ENCODE results near the gene ACTA1. TPM values are rescaled to one million over a fixed set of nuclear protein-coding genes. Genes with fewer than 3 reads are reported as not detected.

The ACTA1 gene
- total and polyA plus RNA-seq, 9 of the 15 experiments (the other 6 are each of a cell fraction or from before 2014, with no cell fraction given), result 0.07 to 0.36 TPM; not detected in 7

- TF ChIP-seq ZNF639 (CRISPR knock-in tag; conservative IDR thresholded peaks at IDR 0.05 in 1 of 2, IDR thresholded peaks at IDR 0.05 in 1 of 2) (no peak), USF1 (CRISPR knock-in tag; IDR thresholded peaks at IDR 0.05) (no peak), ZNF75A (CRISPR knock-in tag; IDR thresholded peaks at IDR 0.05) (no peak), ILF3 (IDR thresholded peaks at IDR 0.05; ENCODE audit: borderline replicate concordance) (no peak), NCOA6 (IDR thresholded peaks at IDR 0.05) (no peak), KLF16 (IDR thresholded peaks at IDR 0.05) (no peak), BRD4 (IDR thresholded peaks at IDR 0.05) (no peak), CBFB (CRISPR knock-in tag; IDR thresholded peaks at IDR 0.05) (no peak), SETDB1 (IDR thresholded peaks at IDR 0.05; ENCODE audit: low read length) (no peak), ZNF184 (CRISPR knock-in tag; IDR thresholded peaks at IDR 0.05) (no peak), LCOR (CRISPR knock-in tag; IDR thresholded peaks at IDR 0.05) (no peak), SIN3A (IDR thresholded peaks at IDR 0.05; ENCODE audit: borderline replicate concordance in 2 of 2, control insufficient read depth in 1 of 2, low read depth in 2 of 2, low read length in 2 of 2) (peak in 1 of 2 experiments; percentile 57; a peak in 1 of 4 replicates), NFRKB (IDR thresholded peaks at IDR 0.05; ENCODE audit: low read depth) (no peak), NKRF (IDR thresholded peaks at IDR 0.05; ENCODE audit: borderline replicate concordance) (no peak), AFF1 (IDR thresholded peaks at IDR 0.05; ENCODE audit: low read depth in 1 of 2, partially characterized antibody in 2 of 2) (peak in 1 of 2 experiments; percentile 84), MIER1 (IDR thresholded peaks at IDR 0.05; ENCODE audit: low read depth) (peak; percentile 97)
Measured at GRCh38 chr1:229430761-229431283, 3.1 kb downstream of the ACTA1 start (continued).

Measured in K562 (cell line).